Left lung (tissue), 10 donors: ENCODE measurements around the gene MRGPRX3. TPM values are rescaled to one million over a fixed set of nuclear protein-coding genes. Genes with fewer than 3 reads are reported as not detected.
"Not testable (repeated sequence)": the region's sequence is repeated elsewhere in the genome, so short reads cannot be mapped to it uniquely, and the experiment has no call there.

Experiments
- ATAC-seq: fragments of 200-7000 bp; cut with Tn5 transposase; one replicate; pipeline ENCODE4 v1.9.1; 2020; ENCODE audit warnings: moderate library complexity
- DNase-seq, 4 donors: peaks; one replicate each; pipeline ENCODE4 v3.0.0-alpha.2; 2013 to 2020
- H3K27ac ChIP-seq, 2 donors: fragments of 200-600 bp; sonication (generic) in 1 of 2; one replicate each; pipeline versions ENCODE4 v1.5.0 to v1.8.0; 2020 to 2021
- H3K27me3 ChIP-seq, 2 donors: fragments of 200-600 bp; sonication (generic) in 1 of 2; one replicate each; pipeline versions ENCODE4 v1.5.0 to v1.8.0; 2020 to 2021
- H3K36me3 ChIP-seq, 2 donors: fragments of 200-600 bp; sonication (generic) in 1 of 2; one replicate each; pipeline versions ENCODE4 v1.5.0 to v1.8.0; 2020 to 2021
- H3K4me1 ChIP-seq, 2 donors: fragments of 200-600 bp; one replicate each; pipeline ENCODE4 v1.8.0; 2021
- H3K4me3 ChIP-seq, 2 donors: fragments of 200-600 bp; sonication (generic) in 1 of 2; one replicate each; pipeline versions ENCODE4 v1.5.0 to v1.8.0; 2020 to 2021; ENCODE audit warnings: mild to moderate bottlenecking in 1 of 2
- H3K9me3 ChIP-seq, 2 donors: fragments of 200-600 bp; sonication (generic) in 1 of 2; one replicate each; pipeline versions ENCODE4 v1.5.0 to v1.8.0; 2020 to 2021
- CTCF ChIP-seq, 2 donors: fragments of 200-600 bp; sonication (generic) in 1 of 2; IDR thresholded peaks; one replicate each; pipeline versions ENCODE4 v1.5.0 to v1.8.0; 2021; ENCODE audit warnings: antibody characterized with exemption in 2 of 2
- intact Hi-C, 2 donors: fragments of 100-400 bp; cut with DNase I; formaldehyde crosslinking; loops; one replicate each; pipeline versions ENCODE4 v1.11.2 to v1.14.2; 2022
- polyA plus RNA-seq, 6 donors: library from polyadenylated mRNA; unstranded; fragments of 120-200 nt; gene quantifications; one replicate each; pipeline ENCODE4 v1.2.1, GENCODE V29; 2013; ENCODE audit not compliant: insufficient read length in 6 of 6
- total RNA-seq, 2 donors: library from RNA; stranded (reverse); fragmentation: NEBNext Ultra II Directional; extraction: Animal tissue kit (Norgen Biotek cat#: 25700); gene quantifications; one replicate each; pipeline ENCODE4 v1.2.1, GENCODE V29; 2021
- donor health status: DM: no; HTN: yes; CAD: no.
- donor health status: DM: no; HTN: no; CAD: no.

The MRGPRX3 gene
- total and polyA plus RNA-seq, 8 donors = 0.15 to 0.21 TPM; not detected in 6

GRCh38 chr11:18108254-18108653 is 24.1 kb upstream of the MRGPRX3 start:
- TF ChIP-seq CTCF (IDR thresholded peaks at IDR 0.05) = no peak
- Histone ChIP-seq H3K4me3 (no peak overlapping the region), H3K4me1 (peaks cover 14 to 15% of the 10 kb centered on the region in 2 donors), H3K36me3 (peaks cover 0 to 3% of the 10 kb centered on the region in 2 donors), H3K27ac (no peak overlapping the region), H3K27me3 (peaks cover 0 to 20% of the 10 kb centered on the region in 2 donors), H3K9me3 (no peaks in the 10 kb centered on the region)
- ATAC-seq (no peak), DNase-seq (no peak)
- intact Hi-C loops = loop anchor here in 1 of 2 donors (10.0 kb wide), 1 partner anchor 93 kb away; the partner anchor contains the start of gene SERGEF

- no peak for DNase-seq
- H3K27ac ChIP-seq = no peak overlapping the region
- no peak for ATAC-seq
- intact Hi-C loops = no loop called here
- H3K36me3 ChIP-seq = no peaks in the 10 kb centered on the region
- no peak for TF ChIP-seq CTCF (IDR thresholded peaks at IDR 0.05)
- H3K9me3 ChIP-seq = no peaks in the 10 kb centered on the region
- peaks cover 0 to 31% of the 10 kb centered on the region in 2 donors for H3K27me3 ChIP-seq
- peaks cover 4 to 5% of the 10 kb centered on the region in 2 donors for H3K4me1 ChIP-seq
- H3K4me3 ChIP-seq = no peak overlapping the region
Measured at GRCh38 chr11:18111005-18111404, 21.4 kb upstream of the MRGPRX3 start.

GRCh38 chr11:18115360-18116127 is 16.8 kb upstream of the MRGPRX3 start:
- TF ChIP-seq CTCF (IDR thresholded peaks at IDR 0.05) = peak; percentile 85 to 86
- DNase-seq (peak in 3 of 4 donors; percentile 26 to 69 (median 39)), ATAC-seq (peak; percentile 98)
- H3K4me3 ChIP-seq = no peak overlapping the region
- intact Hi-C loops = no loop called here
- H3K9me3 ChIP-seq = no peaks in the 10 kb centered on the region
- H3K27ac ChIP-seq = no peak overlapping the region
- H3K36me3 ChIP-seq = no peaks in the 10 kb centered on the region
- H3K4me1 ChIP-seq = no peaks in the 10 kb centered on the region
- peaks cover 0 to 20% of the 10 kb centered on the region in 2 donors for H3K27me3 ChIP-seq

- H3K36me3 ChIP-seq, H3K9me3 ChIP-seq, ATAC-seq, H3K27ac ChIP-seq, intact Hi-C loops, H3K4me3 ChIP-seq, H3K27me3 ChIP-seq, H3K4me1 ChIP-seq: not testable (repeated sequence)
- DNase-seq = peak in 1 of 4 donors; percentile 49
Measured at GRCh38 chr11:18121331-18121828, 11.0 kb upstream of the MRGPRX3 start.

- H3K9me3 ChIP-seq, H3K27ac ChIP-seq, H3K4me3 ChIP-seq, ATAC-seq, H3K36me3 ChIP-seq, DNase-seq, H3K4me1 ChIP-seq, intact Hi-C loops: not testable (repeated sequence)
- peaks cover 0 to 21% of the 10 kb centered on the region in 2 donors for H3K27me3 ChIP-seq
Measured at GRCh38 chr11:18131115-18131514, 1.3 kb upstream of the MRGPRX3 start.

- Histone ChIP-seq H3K4me3 (no peak overlapping the region), H3K4me1 (no peaks in the 10 kb centered on the region), H3K9me3 (no peaks in the 10 kb centered on the region), H3K27ac (no peak overlapping the region), H3K36me3 (no peaks in the 10 kb centered on the region), H3K27me3 (peaks cover 0 to 12% of the 10 kb centered on the region in 2 donors)
- no peak for TF ChIP-seq CTCF (IDR thresholded peaks at IDR 0.05)
- DNase-seq = no peak
- intact Hi-C loops = no loop called here
- ATAC-seq = no peak
Measured at GRCh38 chr11:18135308-18135707, 2.9 kb downstream of the MRGPRX3 start.
